GM19397 (cell line): ENCODE data around the gene FRRS1L.

ENCODE experiments used
- ATAC-seq: cut with Tn5 transposase; IDR thresholded peaks from one replicate; pipeline ENCODE4 v1.9.1; 2021; ENCODE audit warnings: mild to moderate bottlenecking, moderate library complexity; ENCODE audit not compliant: unreplicated experiment

Gene FRRS1L, protein sequence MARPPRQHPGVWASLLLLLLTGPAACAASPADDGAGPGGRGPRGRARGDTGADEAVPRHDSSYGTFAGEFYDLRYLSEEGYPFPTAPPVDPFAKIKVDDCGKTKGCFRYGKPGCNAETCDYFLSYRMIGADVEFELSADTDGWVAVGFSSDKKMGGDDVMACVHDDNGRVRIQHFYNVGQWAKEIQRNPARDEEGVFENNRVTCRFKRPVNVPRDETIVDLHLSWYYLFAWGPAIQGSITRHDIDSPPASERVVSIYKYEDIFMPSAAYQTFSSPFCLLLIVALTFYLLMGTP

DNA sequence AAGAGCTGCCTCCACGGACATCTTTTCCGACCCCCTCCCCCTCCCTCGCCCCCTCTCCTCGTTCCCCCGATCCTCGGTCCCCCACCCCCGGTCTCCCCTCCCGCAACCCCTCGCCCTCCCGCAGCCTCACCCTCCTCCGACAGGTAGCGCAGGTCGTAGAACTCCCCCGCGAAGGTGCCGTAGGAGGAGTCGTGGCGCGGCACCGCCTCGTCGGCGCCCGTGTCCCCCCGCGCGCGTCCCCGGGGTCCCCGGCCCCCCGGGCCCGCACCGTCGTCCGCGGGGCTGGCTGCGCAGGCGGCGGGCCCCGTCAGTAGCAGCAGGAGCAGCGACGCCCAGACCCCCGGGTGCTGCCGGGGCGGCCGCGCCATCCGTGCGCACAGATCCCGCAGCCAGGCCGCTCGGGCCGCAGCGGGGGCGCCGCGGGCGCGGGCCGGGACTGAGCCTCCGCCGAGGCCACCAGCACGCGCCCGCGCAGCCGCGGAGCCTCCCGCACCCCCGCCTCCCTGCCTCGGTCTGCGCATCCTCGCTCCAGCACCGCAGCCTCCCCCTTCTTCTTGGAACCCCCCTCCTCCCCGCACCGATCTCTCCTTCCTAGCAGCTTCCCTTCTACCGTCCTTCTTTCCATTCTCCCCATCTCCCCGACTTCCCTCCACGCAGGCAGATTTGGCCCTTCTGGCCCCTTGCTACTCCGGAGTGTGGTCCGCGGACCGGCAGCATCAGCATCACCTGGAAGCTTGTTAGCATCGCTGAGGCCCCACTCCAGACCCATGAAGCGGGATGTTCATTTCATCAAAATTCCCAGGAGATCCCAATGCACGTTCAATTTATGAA is at the start of gene FRRS1L:
TSS of gene FRRS1L (minus strand) at position 479 of the 831 bp plus-strand sequence. CDS start at position 368, 111 bp downstream.
- ATAC-seq: no peak

- ATAC-seq: no peak
Measured at GRCh38 chr9:109214414-109214813, 47.4 kb upstream of the FRRS1L start.

- ATAC-seq: no peak
Measured at GRCh38 chr9:109213285-109214121, 46.5 kb upstream of the FRRS1L start.

GRCh38 chr9:109212768-109213167 is 45.7 kb upstream of the FRRS1L start:
- ATAC-seq: no peak

- ATAC-seq: no peak
Measured at GRCh38 chr9:109206670-109207069, 39.6 kb upstream of the FRRS1L start.

- ATAC-seq: no peak
Measured at GRCh38 chr9:109205526-109205925, 38.5 kb upstream of the FRRS1L start.

DNA sequence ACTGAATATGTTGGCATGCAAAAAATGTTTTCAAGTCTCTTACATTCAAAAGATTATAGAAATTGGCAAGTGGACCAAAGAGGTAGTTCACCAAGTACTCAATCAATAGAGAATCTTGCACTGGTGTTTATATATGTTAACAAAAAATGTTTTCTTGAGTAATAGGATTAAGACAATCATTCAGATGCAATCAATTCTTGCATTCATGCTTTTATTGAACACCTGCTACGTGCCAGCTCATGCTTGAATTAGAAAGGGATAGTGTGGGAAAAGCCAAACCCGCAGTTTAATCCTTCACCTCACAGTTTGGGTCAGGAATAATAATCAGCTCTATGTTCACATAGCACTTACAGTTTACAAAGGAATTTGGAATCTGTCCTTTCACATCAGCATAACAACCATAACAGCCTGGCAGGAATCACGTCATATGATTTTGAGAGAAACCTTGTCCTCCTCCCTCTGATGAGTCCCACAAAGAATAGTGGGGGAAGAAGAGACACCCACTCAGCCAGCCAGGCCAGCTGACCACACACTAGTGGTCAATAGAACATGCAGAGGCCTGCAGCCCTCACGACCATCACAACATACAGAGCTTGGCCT is 36.8 kb upstream of the FRRS1L start:
- ATAC-seq: no peak

DNA sequence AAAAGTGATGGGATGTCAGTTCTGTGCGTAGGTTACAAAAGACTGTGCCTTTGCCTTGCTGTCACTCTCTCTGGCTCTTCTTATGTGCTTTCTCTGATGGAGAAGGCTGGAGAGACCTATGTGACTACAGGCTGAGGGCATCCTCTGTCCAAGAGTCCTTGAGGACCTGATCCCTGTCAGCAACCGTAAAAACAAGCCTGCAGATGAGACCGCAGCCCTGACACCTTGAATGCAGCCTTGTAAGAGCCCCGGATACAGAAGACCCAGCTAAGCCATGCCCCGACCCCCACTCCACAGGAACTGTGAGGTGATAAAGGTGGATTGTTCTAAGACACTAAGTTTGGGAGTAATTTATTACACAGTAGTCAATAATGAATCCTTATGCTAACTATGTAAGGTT is 32.6 kb upstream of the FRRS1L start:
- ATAC-seq: no peak

- no peak for ATAC-seq
Measured at GRCh38 chr9:109198736-109199382, 31.8 kb upstream of the FRRS1L start.

DNA sequence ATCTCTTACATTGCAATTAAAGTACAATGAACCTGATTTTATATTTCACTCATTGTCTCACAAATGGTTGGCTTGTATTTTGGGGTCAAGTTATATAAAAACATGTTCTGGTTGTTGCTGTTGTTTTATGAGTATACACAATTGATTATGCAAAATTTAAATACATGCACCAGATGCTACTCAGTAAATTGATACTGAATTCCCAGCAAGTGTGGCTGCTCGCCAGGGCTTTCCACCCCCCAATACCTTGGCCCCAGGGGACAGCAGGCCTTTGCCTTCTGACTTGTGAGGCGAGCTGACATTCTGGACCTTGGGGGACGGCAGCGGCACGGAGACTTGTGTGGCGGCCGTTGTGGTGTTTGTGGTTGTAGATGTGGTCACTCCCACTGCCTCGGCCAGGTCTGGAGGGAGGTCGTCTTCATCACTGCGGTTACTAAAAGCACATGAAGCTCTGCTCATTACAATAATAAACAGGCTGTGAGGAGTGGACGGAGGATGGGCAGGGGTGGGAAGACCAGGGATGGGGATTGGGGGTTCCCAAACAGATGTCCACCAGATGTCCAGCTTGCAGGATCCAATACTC is 27.0 kb upstream of the FRRS1L start:
- no peak for ATAC-seq

DNA sequence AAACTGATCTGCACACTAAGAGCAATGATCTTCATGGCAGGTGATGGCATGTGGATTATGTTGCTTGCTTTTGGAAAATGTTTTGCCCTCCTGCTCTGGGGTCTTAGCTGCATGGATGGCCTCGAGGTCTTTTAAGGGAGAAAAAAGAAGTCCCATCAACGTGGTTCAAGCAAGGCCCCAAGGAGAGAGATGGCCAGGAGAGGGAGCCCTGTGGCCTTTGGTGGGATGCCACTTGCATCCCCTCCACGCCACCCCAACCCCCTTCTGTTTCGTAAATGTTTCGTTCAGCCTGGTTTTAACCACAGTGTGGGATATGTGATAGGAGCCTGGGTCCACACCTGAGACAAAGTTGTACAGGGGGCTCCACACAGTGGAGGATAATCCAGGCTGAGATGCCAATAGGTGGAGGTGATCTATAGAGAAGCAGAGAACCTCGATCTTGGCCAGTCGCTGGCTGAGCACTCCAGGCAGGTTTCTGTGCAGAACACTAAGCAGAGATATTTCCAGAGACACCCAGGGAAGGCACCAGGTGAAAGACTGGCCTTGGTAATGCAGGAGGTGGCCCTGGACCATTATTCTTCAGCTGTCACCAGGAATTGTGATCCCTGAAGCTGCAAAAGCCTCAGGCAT is 25.8 kb upstream of the FRRS1L start:
- ATAC-seq: no peak

- no peak for ATAC-seq
Measured at GRCh38 chr9:109191746-109192145, 24.7 kb upstream of the FRRS1L start.

- ATAC-seq: no peak
Measured at GRCh38 chr9:109190151-109190550, 23.1 kb upstream of the FRRS1L start.

DNA sequence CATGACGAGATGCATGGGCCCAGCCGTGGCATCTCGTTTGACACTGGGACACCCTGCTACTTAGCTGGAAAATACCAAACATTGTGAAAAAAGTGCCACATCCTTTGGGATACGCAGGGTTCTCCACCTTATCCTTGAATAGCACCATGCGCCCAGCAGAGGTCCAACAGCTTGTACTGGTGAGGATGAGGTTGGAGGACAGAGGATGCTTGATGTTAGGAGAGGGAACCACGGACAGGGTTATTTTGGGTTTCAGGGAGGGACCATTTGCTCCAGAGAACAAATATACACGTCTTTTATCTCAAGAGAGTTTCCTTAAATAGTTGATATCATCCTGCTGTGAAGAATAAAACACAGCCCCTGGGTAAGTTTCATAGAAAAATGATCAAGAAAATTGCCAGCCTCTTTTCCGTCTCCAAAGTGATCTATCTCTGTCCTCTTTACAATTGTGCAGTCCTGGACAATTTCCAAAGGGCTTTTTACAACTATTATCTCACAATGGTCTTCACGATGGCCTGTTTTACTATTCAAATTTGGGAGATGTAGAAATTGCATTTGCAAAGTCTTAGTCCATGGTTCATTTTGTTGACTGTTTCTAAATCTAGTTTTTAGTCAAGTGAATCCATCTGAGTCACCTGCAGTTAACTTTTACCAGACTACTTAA is 19.9 kb upstream of the FRRS1L start:
- ATAC-seq: no peak

DNA sequence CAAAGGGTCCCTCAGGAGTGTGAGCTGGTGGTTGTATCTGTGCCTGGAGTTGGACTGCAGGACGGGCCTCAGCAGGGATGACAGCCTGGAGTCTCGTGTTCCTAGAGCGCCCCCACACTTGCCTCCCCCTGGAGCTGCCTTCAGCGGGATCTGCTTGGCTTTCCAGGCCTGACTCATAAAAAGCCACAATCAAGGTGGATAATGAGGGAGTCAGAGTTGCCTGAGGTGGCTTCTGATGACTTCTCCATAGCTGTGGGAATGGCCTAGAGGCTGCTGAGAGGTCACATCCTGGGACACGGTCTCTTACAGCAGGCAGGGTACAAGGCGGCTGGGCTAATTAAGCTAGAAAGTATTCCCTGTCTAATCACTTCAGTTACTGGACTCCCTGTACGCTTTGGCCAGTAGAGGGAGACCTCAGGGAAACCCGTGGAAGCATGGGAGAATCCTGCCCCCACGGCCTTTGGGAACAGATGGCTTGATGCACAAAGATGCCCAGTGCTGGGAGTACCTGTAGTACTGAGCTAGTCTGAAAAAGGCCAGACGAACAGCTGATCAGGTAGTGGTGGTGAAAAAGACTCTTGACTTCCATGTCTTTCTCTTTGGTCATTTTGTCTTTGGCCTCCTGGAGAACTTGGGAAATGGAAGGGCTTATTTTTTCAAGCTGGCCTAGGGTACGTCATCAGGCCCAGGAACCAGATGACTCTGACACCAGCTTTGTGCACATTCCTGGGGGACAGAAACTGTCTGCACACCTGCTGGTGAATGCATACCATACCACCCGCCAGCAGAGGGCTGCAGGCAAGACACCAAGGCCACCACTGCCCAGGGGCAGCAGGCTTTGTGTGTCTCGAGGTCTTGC is 16.1 kb upstream of the FRRS1L start:
- no peak for ATAC-seq

DNA sequence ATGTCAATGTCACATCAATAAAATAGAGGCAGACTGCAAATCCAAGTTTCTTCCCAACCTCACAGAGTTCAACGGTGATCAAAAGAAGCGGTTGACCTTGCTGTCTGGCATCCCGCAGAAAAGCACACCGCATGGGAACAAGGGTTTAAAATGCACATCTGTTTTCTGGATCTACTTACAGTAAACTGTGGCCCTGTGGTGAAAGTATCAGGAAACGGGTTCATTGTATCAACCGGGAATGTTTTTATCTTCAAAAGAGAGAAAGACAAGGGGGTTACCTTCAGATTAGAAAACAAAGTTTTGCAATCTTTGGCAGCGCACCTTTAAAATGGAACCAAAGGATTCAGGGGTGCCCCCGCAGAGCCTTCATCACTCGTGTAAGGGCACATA is 15.5 kb upstream of the FRRS1L start:
- no peak for ATAC-seq

DNA sequence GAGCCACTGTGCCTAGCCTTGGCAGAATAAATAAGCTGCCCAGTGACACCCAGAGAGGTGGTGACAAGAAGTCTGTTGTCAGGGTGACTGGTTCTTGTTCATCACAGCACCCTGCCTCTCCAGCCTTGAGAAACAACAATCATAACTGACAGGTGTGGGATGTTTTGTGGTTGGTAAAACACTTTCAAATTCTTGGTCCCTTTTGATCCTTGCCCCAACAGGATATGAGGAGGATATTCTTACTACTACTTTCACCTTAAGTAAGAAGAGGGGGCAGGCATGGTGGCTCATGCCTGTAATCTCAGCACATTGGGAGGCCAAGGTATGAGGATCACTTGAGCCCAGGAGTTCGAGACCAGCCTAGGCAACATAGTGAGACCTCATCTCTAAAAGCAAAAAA is 14.2 kb upstream of the FRRS1L start:
- ATAC-seq: no peak

GRCh38 chr9:109179801-109180523 is 12.9 kb upstream of the FRRS1L start:
- ATAC-seq: no peak
